Osteoblast (primary cell): ENCODE data around the gene MMGT1. TPM values are rescaled to one million over a fixed set of nuclear protein-coding genes. Genes with fewer than 3 reads are reported as not detected.

ENCODE experiments used
- DNase-seq: peaks from one replicate; pipeline ENCODE4 v3.0.0; 2011; ENCODE audit warnings: low spot score, mixed read lengths; ENCODE audit not compliant: insufficient read length; ENCODE audit errors: missing footprints
- H2AFZ ChIP-seq: 2 replicates; pipeline ENCODE4 v1.6.0; 2011; ENCODE audit warnings: mild to moderate bottlenecking, low read length
- H3K27ac ChIP-seq: 2 replicates; pipeline ENCODE4 v1.5.1; 2011; ENCODE audit warnings: mild to moderate bottlenecking, low read depth, low read length, moderate library complexity
- H3K27me3 ChIP-seq: 2 replicates; pipeline ENCODE4 v1.6.0; 2012; ENCODE audit warnings: mild to moderate bottlenecking, control low read depth, inconsistent platforms, low read length, moderate library complexity; ENCODE audit not compliant: insufficient read depth
- H3K36me3 ChIP-seq: 2 replicates; pipeline ENCODE4 v1.5.1; 2011; ENCODE audit warnings: mild to moderate bottlenecking, low read length, control low read depth, moderate library complexity; ENCODE audit not compliant: insufficient read depth
- H3K4me1 ChIP-seq: 2 replicates; pipeline ENCODE4 v1.5.1; 2011; ENCODE audit warnings: mild to moderate bottlenecking, low read length, control low read depth, moderate library complexity; ENCODE audit not compliant: insufficient read depth
- H3K4me2 ChIP-seq: 2 replicates; pipeline ENCODE4 v1.6.0; 2011; ENCODE audit warnings: mild to moderate bottlenecking, low read length; ENCODE audit not compliant: insufficient read depth
- H3K4me3 ChIP-seq: fragments of 200-600 bp; sonication (generic); 3 replicates; pipeline ENCODE4 v1.5.1; 2012; ENCODE audit warnings: mild to moderate bottlenecking, low read length, inconsistent platforms; ENCODE audit not compliant: insufficient read depth
- H3K79me2 ChIP-seq: 2 replicates; pipeline ENCODE4 v1.6.0; 2012; ENCODE audit warnings: mild to moderate bottlenecking, low read length, control low read depth, inconsistent platforms; ENCODE audit not compliant: insufficient read depth
- H3K9me3 ChIP-seq: 2 replicates; pipeline ENCODE4 v1.5.1; 2011; ENCODE audit warnings: low read depth, low read length, control low read depth
- H4K20me1 ChIP-seq: 2 replicates; pipeline ENCODE4 v1.6.0; 2012; ENCODE audit warnings: mild to moderate bottlenecking, low read length, control low read depth; ENCODE audit not compliant: insufficient read depth
- total RNA-seq: library from RNA; depleted of rRNA; stranded (reverse); fragments of >200 nt; gene quantifications from 2 replicates; pipeline ENCODE4 v1.2.3, GENCODE V29; 2012
- TF ChIP-seq, protein P1 (sequence below): IDR thresholded peaks from 2 replicates; pipeline ENCODE4 v1.5.1; 2011; ENCODE audit warnings: mild to moderate bottlenecking, low read depth, low read length, moderate library complexity; ENCODE audit errors: extremely low read depth

The MMGT1 gene
- total RNA-seq, 1 donor = 25.0 TPM

DNA sequence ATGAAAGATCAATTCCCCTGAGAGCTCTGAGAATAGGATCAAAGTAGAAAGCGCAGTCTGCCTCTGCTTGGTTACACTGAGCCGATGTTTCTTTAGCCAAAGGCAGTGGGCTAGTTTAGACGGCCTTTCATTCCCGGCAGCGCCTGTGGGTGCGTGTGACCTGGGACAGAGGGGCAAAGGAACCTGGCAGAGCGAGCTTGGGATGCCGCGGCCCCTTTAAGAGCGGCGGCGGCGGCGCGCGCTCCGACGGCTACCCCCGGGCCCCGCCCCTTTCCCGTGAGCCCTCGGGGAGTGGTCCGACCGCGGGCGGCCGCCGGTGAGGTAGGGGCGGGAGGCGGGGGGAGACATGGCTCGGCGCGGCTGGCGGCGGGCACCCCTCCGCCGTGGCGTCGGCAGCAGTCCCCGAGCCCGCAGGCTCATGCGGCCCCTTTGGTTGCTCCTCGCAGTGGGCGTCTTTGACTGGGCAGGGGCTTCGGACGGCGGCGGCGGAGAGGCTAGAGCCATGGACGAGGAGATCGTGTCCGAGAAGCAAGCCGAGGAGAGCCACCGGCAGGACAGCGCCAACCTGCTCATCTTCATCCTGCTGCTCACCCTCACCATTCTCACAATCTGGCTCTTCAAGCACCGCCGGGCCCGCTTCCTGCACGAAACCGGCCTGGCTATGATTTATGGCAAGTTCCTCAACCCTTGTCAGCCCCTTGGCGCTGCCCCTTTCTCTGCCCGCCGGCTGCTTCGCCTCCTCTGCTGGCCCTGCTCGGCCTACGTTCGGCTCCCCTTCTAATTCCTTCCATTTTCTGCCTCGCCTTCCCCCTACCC, 11.6 kb upstream of the MMGT1 start, which contains the start of gene SLC9A6:
SLC9A6 (plus strand) TSS at position 279 of the 816 bp plus-strand sequence; CDS start at position 503, 224 bp downstream.
- DNase-seq = peak; percentile 82
- no peaks in the 10 kb centered on the region for H3K27me3 ChIP-seq
- peak within 1 kb of the TSS; percentile 15 for H3K27ac ChIP-seq

DNA sequence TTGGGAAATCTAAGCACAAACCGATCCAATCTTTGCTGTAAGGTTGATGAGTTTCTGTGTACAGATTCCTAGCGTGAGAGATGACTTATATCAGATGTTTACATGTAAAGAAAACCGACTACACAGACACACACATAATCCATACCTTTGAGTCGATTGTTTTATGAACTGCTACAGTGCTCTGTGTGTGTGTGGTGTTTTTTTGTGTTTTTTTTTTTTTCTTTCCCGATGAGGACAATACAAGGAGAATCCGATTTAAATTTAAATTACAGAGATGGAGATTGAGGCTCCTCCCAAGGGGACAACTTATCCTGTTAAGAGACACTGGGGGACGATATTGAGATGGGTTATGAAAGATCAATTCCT, 11.0 kb upstream of the MMGT1 start:
- Histone ChIP-seq H3K79me2 (peaks cover 8% of the 10 kb centered on the region), H2AFZ (peak overlapping the region; percentile 73), H3K27me3 (no peaks in the 10 kb centered on the region), H3K4me3 (peak overlapping the region; percentile 81), H3K27ac (peak overlapping the region; percentile 15), H3K4me1 (no peaks in the 10 kb centered on the region), H3K9me3 (no peaks in the 10 kb centered on the region), H3K36me3 (no peaks in the 10 kb centered on the region), H4K20me1 (no peaks in the 10 kb centered on the region), H3K4me2 (peak overlapping the region; percentile 66)
- TF ChIP-seq, protein P1, sequence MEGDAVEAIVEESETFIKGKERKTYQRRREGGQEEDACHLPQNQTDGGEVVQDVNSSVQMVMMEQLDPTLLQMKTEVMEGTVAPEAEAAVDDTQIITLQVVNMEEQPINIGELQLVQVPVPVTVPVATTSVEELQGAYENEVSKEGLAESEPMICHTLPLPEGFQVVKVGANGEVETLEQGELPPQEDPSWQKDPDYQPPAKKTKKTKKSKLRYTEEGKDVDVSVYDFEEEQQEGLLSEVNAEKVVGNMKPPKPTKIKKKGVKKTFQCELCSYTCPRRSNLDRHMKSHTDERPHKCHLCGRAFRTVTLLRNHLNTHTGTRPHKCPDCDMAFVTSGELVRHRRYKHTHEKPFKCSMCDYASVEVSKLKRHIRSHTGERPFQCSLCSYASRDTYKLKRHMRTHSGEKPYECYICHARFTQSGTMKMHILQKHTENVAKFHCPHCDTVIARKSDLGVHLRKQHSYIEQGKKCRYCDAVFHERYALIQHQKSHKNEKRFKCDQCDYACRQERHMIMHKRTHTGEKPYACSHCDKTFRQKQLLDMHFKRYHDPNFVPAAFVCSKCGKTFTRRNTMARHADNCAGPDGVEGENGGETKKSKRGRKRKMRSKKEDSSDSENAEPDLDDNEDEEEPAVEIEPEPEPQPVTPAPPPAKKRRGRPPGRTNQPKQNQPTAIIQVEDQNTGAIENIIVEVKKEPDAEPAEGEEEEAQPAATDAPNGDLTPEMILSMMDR = no peak
- no peak for DNase-seq

More for the DNA sequence above, 11.6 kb upstream of the MMGT1 start, which contains the start of gene SLC9A6:
- H3K36me3 ChIP-seq = no peaks in the 10 kb centered on the region
- H3K4me1 ChIP-seq = no peaks in the 10 kb centered on the region
- H3K79me2 ChIP-seq = peaks cover 8% of the 10 kb centered on the region
- H3K4me3 ChIP-seq = peak within 1 kb of the TSS; percentile 81
- no peaks in the 10 kb centered on the region for H4K20me1 ChIP-seq
- TF ChIP-seq, protein P1 = no peak
- no peaks in the 10 kb centered on the region for H3K9me3 ChIP-seq
- H2AFZ ChIP-seq = peak within 1 kb of the TSS; percentile 90
- peak within 1 kb of the TSS; percentile 72 for H3K4me2 ChIP-seq

DNA sequence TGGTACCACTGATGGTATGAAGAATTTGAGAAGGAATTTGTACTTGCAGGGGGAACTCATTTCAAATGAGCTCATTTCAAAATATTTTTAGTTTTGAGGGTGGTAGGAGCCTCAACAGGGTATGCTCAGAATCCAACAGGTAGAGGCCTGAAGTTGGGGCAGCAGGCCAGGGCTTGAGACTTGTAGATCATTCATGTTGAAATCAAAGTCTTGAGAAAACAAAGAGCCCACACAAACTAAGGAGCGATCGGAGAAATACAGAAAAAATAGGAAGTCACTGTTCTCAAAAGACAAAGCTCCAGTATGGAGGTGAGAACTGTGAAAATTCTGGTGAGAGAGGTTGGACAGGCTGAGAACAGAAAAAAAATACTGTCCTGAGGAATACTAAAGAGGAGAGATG, 10.5 kb upstream of the MMGT1 start:
- Histone ChIP-seq H3K4me1 (no peaks in the 10 kb centered on the region), H3K27ac (no peak overlapping the region), H3K4me3 (peak overlapping the region; percentile 81), H2AFZ (peak overlapping the region; percentile 73), H3K27me3 (no peaks in the 10 kb centered on the region), H3K79me2 (peaks cover 8% of the 10 kb centered on the region), H4K20me1 (no peaks in the 10 kb centered on the region), H3K4me2 (peak overlapping the region; percentile 66), H3K36me3 (no peaks in the 10 kb centered on the region), H3K9me3 (no peaks in the 10 kb centered on the region)
- no peak for DNase-seq
- TF ChIP-seq, protein P1 = no peak

DNA sequence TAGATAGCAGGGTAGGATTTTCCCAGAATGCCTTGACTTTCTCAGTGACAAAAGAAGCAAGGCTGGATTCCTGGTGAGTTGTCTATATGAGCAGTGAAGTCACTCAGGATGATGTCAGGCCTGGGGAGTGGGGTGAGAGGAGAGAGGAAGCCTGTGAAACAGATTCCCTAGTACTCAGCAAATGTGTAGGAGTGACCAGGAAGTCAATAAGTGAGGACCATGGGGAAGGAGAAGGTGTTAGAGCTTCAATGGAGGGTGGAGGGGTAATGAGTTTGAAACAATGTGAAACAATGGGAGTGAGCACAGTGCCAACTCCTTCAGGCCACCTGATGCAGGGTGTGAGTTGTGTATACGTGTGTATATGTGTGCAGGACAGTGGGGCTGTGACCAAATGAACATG, 9.1 kb upstream of the MMGT1 start:
- Histone ChIP-seq H3K4me3 (no peak overlapping the region), H3K79me2 (peaks cover 8% of the 10 kb centered on the region), H3K36me3 (no peaks in the 10 kb centered on the region), H3K4me1 (no peaks in the 10 kb centered on the region), H4K20me1 (no peaks in the 10 kb centered on the region), H3K9me3 (no peaks in the 10 kb centered on the region), H2AFZ (peak overlapping the region; percentile 22), H3K27ac (no peak overlapping the region), H3K4me2 (no peak overlapping the region), H3K27me3 (no peaks in the 10 kb centered on the region)
- peak; percentile 80 for DNase-seq
- TF ChIP-seq, protein P1 = no peak
